Stimulated activated CD4-positive, alpha-beta T cell treated with anti-CD3 and anti-CD28 coated beads, Interleukin-1b, Interleukin-23, amount 100 ng/mL, for 1 hour (primary cell): ENCODE results near the gene VTI1B.
"Not testable (repeated sequence)": the region's sequence is repeated elsewhere in the genome, so short reads cannot be mapped to it uniquely, and the experiment has no call there.

Experiments used
- DNase-seq, 2 donors: peaks; one replicate each; pipeline ENCODE4 v3.0.0-alpha.2; 2020; ENCODE audit warnings: low read depth in 2 of 2

VTI1B gene

DNA sequence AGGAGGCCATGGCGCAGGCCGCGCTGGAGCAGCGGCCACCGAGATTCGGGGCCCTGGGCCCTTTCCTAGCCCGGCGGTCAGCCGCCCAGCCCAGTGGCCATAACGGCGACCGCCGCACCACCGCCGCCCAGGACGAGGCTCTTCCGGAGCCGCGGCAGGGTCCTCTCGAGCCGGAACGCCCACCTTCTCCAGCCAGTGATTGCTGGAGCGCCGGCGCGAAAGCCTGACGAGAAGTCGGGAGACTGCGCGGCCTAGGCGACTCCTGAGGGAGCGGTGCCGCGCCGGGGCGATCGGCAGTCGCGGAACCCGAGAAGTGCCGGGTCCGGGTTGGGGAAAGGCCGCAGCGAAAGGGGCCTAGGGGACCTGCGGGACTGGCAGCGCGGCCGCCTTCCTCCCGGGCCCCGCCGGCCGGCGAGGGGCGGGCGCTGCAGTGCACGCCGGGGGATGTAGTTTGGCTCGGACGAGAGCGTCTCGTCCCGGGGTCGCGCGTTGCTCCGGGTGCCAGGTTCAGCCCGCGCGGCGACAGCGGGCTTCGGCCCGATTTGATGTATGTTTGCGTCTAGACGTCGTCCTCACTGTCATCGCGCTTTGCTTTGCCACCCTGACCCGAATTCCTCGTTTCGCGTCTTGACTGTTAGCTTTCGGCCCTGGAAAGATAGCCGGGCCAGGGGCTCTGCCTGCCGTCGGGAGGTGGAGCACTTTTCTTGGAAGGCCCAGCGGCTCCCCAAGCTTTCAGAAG, at the start of gene VTI1B:
Gene VTI1B, minus strand, starts transcription at position 153 of the 739 bp plus-strand sequence. Its CDS starts 143 bp downstream, at position 10.
- peak in 1 of 2 donors; percentile 54 for DNase-seq

DNA sequence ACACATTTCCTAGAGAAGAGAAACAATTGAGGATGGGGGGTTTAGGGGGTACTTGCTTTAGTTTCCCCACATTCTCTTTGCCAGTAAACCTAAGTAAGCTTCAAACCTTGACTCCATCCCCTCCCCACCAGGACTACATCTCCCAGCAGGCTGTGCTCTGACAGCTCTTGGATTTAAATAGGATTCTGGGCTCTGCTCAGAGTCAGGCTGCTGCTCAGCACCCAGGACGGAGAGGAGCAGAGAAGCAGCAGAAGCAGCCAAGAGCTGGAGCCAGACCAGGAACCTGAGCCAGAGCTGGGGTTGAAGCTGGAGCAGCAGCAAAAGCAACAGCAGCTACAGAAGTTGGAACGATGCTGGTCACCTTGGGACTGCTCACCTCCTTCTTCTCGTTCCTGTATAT, 47.9 kb upstream of the VTI1B start:
- no peak for DNase-seq

DNA sequence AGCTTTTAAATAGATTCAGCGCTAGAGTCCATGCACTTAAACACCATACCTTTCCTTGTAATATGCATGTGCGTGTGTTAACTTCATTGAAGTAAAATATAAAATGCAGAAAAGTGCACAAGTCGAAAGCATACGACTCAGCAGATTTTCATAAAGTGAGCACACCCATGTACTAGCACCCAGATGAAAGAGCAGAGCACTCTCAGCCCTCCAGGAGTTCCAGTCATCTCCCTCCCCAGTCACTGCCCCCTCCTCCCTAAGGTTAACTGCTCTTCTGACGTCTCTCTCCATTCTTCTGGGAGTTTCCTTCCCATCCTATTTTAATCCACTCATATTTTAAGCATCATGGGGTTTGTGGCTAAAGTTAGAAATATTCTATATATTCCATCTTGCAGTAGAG, 47.4 kb upstream of the VTI1B start:
- no peak for DNase-seq

GRCh38 chr14:67719866-67720265, 45.4 kb upstream of the VTI1B start:
- DNase-seq: no peak

DNA sequence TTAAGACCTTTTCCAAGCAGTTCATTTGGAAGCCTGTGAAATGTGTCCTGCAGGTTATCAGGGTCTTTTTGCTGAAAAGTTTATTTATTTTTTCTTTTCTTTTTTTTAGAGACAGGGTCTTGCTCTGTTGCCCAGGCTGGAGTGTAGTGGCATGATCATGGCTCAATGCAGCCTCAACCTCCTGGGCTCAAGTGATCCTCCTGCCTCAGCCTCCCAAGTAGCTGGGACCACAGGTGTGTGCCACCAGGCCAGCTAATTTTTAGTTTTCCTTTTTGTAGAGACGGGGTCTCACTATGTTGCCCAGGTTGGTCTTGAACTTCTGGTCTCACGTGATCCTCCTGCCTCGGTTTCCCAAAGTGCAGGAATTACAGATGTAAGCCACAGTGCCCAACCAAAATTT, 45.0 kb upstream of the VTI1B start:
- not testable (repeated sequence) for DNase-seq

- no peak for DNase-seq
Measured at GRCh38 chr14:67718265-67718664, 43.8 kb upstream of the VTI1B start.

- no peak for DNase-seq
Measured at GRCh38 chr14:67717048-67717447, 42.6 kb upstream of the VTI1B start.

GRCh38 chr14:67710209-67710608, 35.8 kb upstream of the VTI1B start:
- DNase-seq: no peak

GRCh38 chr14:67709796-67710195, 35.4 kb upstream of the VTI1B start:
- not testable (repeated sequence) for DNase-seq

DNA sequence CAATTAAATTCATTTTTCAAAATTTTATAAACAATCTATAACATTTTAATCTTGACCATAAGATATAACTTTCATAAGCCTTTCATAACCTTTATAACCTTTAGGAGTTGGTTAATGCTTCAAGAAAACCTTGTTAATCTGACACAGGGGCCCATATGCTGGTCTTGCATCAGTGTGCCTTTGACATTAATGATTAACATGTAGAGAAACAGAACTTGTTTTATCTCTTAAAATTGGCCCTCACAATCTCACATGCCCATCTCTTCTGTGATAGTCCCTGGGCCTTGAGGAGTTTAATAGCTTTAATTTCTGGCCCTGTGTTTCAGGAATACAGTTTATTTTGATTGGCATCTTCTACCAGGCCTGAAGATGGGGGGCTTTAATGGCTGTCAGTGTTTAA, 34.9 kb upstream of the VTI1B start:
- not testable (repeated sequence) for DNase-seq

GRCh38 chr14:67705211-67705610, 30.8 kb upstream of the VTI1B start:
- DNase-seq: no peak

GRCh38 chr14:67704484-67705089, 30.2 kb upstream of the VTI1B start:
- no peak for DNase-seq

GRCh38 chr14:67703997-67704396, 29.6 kb upstream of the VTI1B start:
- DNase-seq: no peak

DNA sequence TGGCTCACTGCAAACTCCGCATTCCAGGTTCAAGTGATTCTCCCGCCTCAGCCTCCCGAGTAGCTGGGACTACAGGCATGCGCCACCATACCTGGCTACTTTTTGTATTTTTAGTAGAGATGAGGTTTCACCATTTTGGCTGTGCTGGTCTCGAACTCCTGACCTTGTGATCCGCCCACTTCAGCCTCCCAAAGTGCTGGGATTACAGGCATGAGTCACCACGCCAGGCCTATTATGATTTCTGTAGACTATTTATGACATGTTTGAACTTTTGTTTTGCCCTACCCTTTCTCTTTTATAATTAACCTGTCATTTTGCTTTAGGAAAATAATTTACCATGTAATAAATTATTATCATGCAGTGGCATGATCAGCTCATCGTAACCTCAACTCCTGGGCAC, 27.1 kb upstream of the VTI1B start, which contains the start of gene RDH12:
Gene RDH12, plus strand, starts transcription at position 395 of the 400 bp plus-strand sequence. CDS start 20,757 bp downstream, outside the sequence.
- not testable (repeated sequence) for DNase-seq

- no peak for DNase-seq
Measured at GRCh38 chr14:67698179-67698578, 23.7 kb upstream of the VTI1B start.

- DNase-seq: no peak
Measured at GRCh38 chr14:67697006-67697405, 22.6 kb upstream of the VTI1B start.

GRCh38 chr14:67695394-67695949, 21.0 kb upstream of the VTI1B start, which contains the start of gene RDH11:
Gene RDH11, minus strand, starts transcription at chr14:67695764. Its CDS starts 61 bp downstream, at chr14:67695703.
- DNase-seq: peak; percentile 60 to 61

- peak in 1 of 2 donors; percentile 39 for DNase-seq
Measured at GRCh38 chr14:67694791-67695393, 20.5 kb upstream of the VTI1B start.

GRCh38 chr14:67690011-67690410, 15.6 kb upstream of the VTI1B start:
- no peak for DNase-seq

DNA sequence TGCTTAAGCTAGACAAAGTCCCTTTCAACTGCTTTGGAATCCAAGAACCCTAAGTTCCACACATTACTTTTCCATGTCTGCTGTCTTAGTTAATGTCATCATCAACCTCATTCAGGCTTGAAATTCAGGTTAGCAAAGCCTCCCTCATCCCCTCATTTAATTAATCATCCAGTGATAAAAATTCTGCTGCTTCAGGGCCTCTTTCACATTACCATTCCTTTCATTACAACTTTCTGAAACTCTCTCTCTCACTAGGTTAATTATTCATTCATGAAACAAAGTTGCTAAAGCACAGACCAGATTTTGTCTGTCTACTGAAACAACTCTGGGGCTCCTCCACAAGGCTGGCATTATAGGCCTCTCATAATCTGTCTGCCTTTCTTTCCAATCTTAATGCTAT, 9.4 kb upstream of the VTI1B start:
- DNase-seq: no peak

DNA sequence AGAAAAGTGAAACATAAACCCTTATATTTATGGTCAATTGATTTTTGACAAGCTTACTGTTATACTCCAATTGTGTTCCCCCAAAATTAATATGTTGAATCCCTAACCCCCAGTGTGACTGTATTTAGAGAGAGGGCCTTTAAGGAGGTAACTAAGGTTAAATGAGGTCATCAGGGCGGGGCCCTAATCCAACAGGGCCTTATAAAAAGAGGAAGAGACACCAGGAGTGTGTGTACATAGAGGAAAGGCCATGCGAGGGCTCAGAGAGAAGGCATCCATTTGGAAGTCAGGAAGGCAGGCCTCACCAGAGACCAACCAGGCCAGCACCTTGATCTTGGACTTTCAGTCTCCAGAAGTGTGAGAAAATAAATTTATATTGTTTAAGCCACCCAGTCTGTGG, 6.5 kb upstream of the VTI1B start:
- no peak for DNase-seq

DNA sequence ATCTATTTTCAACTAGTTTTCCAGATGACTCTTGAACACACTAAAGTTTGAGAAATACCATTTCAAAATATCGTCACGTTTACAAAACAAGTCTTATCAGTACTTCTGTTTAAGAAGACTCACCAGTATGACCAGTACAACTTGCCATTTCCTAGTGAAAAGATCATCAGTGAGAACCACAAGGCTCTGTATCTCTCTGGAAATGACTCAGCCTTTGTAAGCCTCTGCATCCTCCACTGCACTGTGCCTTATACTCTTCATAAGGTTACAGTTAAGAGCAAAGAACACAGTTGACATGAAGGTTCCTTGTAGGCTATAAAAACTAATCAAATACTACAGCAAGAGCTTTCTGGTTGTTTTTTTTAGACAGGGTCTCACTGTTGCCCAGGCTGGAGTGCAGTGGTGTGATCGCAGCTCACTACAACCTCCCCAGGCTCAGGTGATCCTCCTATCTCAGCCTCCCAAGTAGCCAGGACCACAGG, 5.7 kb upstream of the VTI1B start:
- no peak for DNase-seq
